HepG2 (cell line): ENCODE results near the gene CKB. TPM values are rescaled to one million over a fixed set of nuclear protein-coding genes. Genes with fewer than 3 reads are reported as not detected.

Experiments
- ATF7-NPFF ChIP-seq: sonication (generic); formaldehyde crosslinking; IDR thresholded peaks from 2 replicates; pipeline ENCODE4 v1.8.1; 2023; ENCODE audit warnings: mild to moderate bottlenecking, low read depth, missing genetic modification reagents, moderate library complexity
- CERS6 ChIP-seq: sonication (generic); formaldehyde crosslinking; IDR thresholded peaks from 2 replicates; pipeline ENCODE4 v1.5.0; 2020; ENCODE audit warnings: missing genetic modification reagents
- EP300 ChIP-seq, 3 experiments: sonication (generic) in 1 of 3; formaldehyde crosslinking in 1 of 3; IDR thresholded peaks; 2 replicates each; pipeline versions ENCODE4 v1.5.1 to v1.6.1; 2011 to 2020; ENCODE audit warnings: low read depth in 2 of 3, low read length in 2 of 3, borderline replicate concordance in 1 of 3, improper control_type of control experiment in 1 of 3, mild to moderate bottlenecking in 1 of 3, missing genetic modification reagents in 1 of 3, moderate library complexity in 1 of 3
- IRF9 ChIP-seq: sonication (generic); formaldehyde crosslinking; IDR thresholded peaks from 2 replicates; pipeline ENCODE4 v1.8.0; 2022; ENCODE audit warnings: missing genetic modification reagents, mild to moderate bottlenecking, borderline replicate concordance
- JUN ChIP-seq: sonication (generic); formaldehyde crosslinking; IDR thresholded peaks from 2 replicates; pipeline ENCODE4 v1.4.0; 2020; ENCODE audit warnings: mild to moderate bottlenecking, missing genetic modification reagents
- KLF16 ChIP-seq, 2 experiments: sonication (generic) in 1 of 2; formaldehyde crosslinking in 1 of 2; IDR thresholded peaks; 2 replicates each; pipeline versions ENCODE4 v1.6.1 to v1.8.0; 2016 to 2023; ENCODE audit warnings: missing genetic modification reagents in 2 of 2, missing compliant biosample characterization in 1 of 2
- MYC ChIP-seq: sonication (generic); formaldehyde crosslinking; IDR thresholded peaks from 2 replicates; pipeline ENCODE4 v1.9.0; 2021; ENCODE audit warnings: missing genetic modification reagents, borderline replicate concordance
- PBX2 ChIP-seq: IDR thresholded peaks from 2 replicates; pipeline ENCODE4 v1.6.1; 2016; ENCODE audit warnings: control low read depth
- RBAK ChIP-seq: sonication (generic); formaldehyde crosslinking; IDR thresholded peaks from 2 replicates; pipeline ENCODE4 v1.5.1; 2020; ENCODE audit warnings: mild to moderate bottlenecking, missing genetic modification reagents
- TARDBP ChIP-seq: sonication (generic); formaldehyde crosslinking; IDR thresholded peaks from 2 replicates; pipeline ENCODE4 v1.8.0; 2022; ENCODE audit warnings: mild to moderate bottlenecking, missing genetic modification reagents
- TBL1XR1 ChIP-seq: fragments of 150-350 bp; IDR thresholded peaks from 2 replicates; pipeline ENCODE4 v1.6.1; 2014; ENCODE audit warnings: borderline replicate concordance, low read length; ENCODE audit not compliant: partially characterized antibody
- TFE3 ChIP-seq: IDR thresholded peaks from 2 replicates; pipeline ENCODE4 v1.6.1; 2016
- ZBTB42 ChIP-seq: sonication (generic); formaldehyde crosslinking; IDR thresholded peaks from 2 replicates; pipeline ENCODE4 v1.5.0; 2020; ENCODE audit warnings: mild to moderate bottlenecking, missing genetic modification reagents
- ZNF205 ChIP-seq: IDR thresholded peaks from 2 replicates; pipeline ENCODE4 v1.6.1; 2018; ENCODE audit warnings: missing biosample characterization, missing genetic modification reagents
- ZNF264 ChIP-seq: sonication (generic); formaldehyde crosslinking; IDR thresholded peaks from 2 replicates; pipeline ENCODE4 v1.4.0; 2020; ENCODE audit warnings: missing genetic modification reagents
- ZNF572 ChIP-seq: sonication (generic); formaldehyde crosslinking; IDR thresholded peaks from 2 replicates; pipeline ENCODE4 v1.5.1; 2020; ENCODE audit warnings: mild to moderate bottlenecking, missing genetic modification reagents
- ZNF670 ChIP-seq: sonication (generic); formaldehyde crosslinking; IDR thresholded peaks from 2 replicates; pipeline ENCODE4 v1.8.0; 2022; ENCODE audit warnings: mild to moderate bottlenecking, missing genetic modification reagents, borderline replicate concordance
- ZNF768 ChIP-seq: sonication (generic); formaldehyde crosslinking; IDR thresholded peaks from 2 replicates; pipeline ENCODE4 v1.4.0; 2020; ENCODE audit warnings: missing genetic modification reagents
- polyA plus RNA-seq, 8 experiments: library from polyadenylated mRNA; depleted of rRNA in 3 of 8; stranded (reverse) in 7 of 8; unstranded in 1 of 8; fragments of >200 nt; fragmentation: Illumina TruSeq in 4 of 8; extraction: Trizol in 4 of 8; gene quantifications; 2 replicates each; pipeline versions ENCODE4 v1.2.1 to v1.2.3, GENCODE V29; 2011 to 2016; ENCODE audit warnings: low read depth in 4 of 8, missing spikeins in 1 of 8, mixed read lengths in 1 of 8; ENCODE audit not compliant: insufficient read depth in 1 of 8
- total RNA-seq, 5 experiments: library from RNA; depleted of rRNA; stranded (reverse); fragments of >200 nt; fragmentation: Illumina TruSeq; extraction: Trizol; gene quantifications; 2 replicates each; pipeline ENCODE4 v1.2.3, GENCODE V29; 2016; ENCODE audit warnings: low read depth in 1 of 5

Gene CKB
- total and polyA plus RNA-seq, 2 of the 13 experiments (the other 11 are each of a cell fraction or from before 2014, with no cell fraction given): 82.3 to 217 TPM

- no peak for TF ChIP-seq CERS6 (CRISPR knock-in tag)
- TF ChIP-seq JUN (CRISPR knock-in tag): no peak
- peak; percentile 73; the same call in 1 of the 2 replicates for TF ChIP-seq IRF9 (CRISPR knock-in tag)
- TF ChIP-seq ZNF768 (CRISPR knock-in tag): peak; percentile 21; the same call in 1 of the 2 replicates
- no peak for TF ChIP-seq ZBTB42 (CRISPR knock-in tag)
- no peak for TF ChIP-seq PBX2 (CRISPR knock-in tag)
- peak; percentile 77; the same call in 1 of the 2 replicates for TF ChIP-seq ZNF572 (CRISPR knock-in tag)
- TF ChIP-seq MYC (CRISPR knock-in tag): peak; percentile 72
- TF ChIP-seq ATF7-NPFF: no peak
- TF ChIP-seq EP300 (IDR thresholded peaks at IDR 0.05; ENCODE audit: low read depth in 2 of 2, low read length in 2 of 2): no peak
- no peak for TF ChIP-seq EP300 (CRISPR knock-in tag; IDR thresholded peaks at IDR 0.05; ENCODE audit: borderline replicate concordance)
- TF ChIP-seq RBAK (CRISPR knock-in tag): no peak
- TF ChIP-seq TBL1XR1: no peak
- TF ChIP-seq TFE3 (CRISPR knock-in tag): no peak
- TF ChIP-seq ZNF205 (CRISPR knock-in tag): 0 out of 2 replicates have a peak, but pooled peaks have one; percentile 35
- TF ChIP-seq ZNF670 (CRISPR knock-in tag): no peak
- 0 out of 2 replicates have a peak, but pooled peaks have one; percentile 37 for TF ChIP-seq ZNF264
- 0 out of 4 replicates have a peak, but pooled peaks of 1 of the 2 experiments have one; percentile 34 for TF ChIP-seq KLF16 (CRISPR knock-in tag; IDR thresholded peaks at IDR 0.05)
- TF ChIP-seq TARDBP (CRISPR knock-in tag): no peak
Measured at GRCh38 chr14:103546652-103547454, 24.2 kb upstream of the CKB start (continued).
